Measurements from ENCODE around the gene ARHGEF28. TPM values are rescaled to one million over a fixed set of nuclear protein-coding genes. Genes with fewer than 3 reads are reported as not detected.

ARHGEF28 gene
- polyA plus RNA-seq, 3 donors = not detected

GRCh38 chr5:73702534-73702933, 76.5 kb downstream of the ARHGEF28 start:
- no peaks in the 10 kb centered on the region for H3K4me1 ChIP-seq (ENCODE audit: control insufficient read depth in 1 of 2, insufficient read depth in 2 of 2, low read length in 2 of 2)
- intact Hi-C loops (cut with micrococcal nuclease) = no loop called here
- no peaks in the 10 kb centered on the region for H3K4me1 Mint-ChIP-seq
- H3K36me3 Mint-ChIP-seq = no peaks in the 10 kb centered on the region
- no CpG with 5 or more reads among the region's 1 CpG for WGBS (ENCODE audit: insufficient coverage)
- no peak overlapping the region for H2AFZ ChIP-seq (ENCODE audit: insufficient read depth, low read depth, low read length, poor library complexity, severe bottlenecking)
- no peaks in the 10 kb centered on the region for H4K20me1 ChIP-seq (ENCODE audit: insufficient read depth, low read length)
- H3K4me2 ChIP-seq (replicated peaks; ENCODE audit: extremely low read depth, low read length, poor library complexity, severe bottlenecking) = no peak overlapping the region
- peaks cover 0 to 4% (median 1%) of the 10 kb centered on the region in 3 donors for H3K27me3 Mint-ChIP-seq (ENCODE audit: low read depth in 3 of 3)
- no peak overlapping the region for H3K4me3 ChIP-seq (replicated peaks in 1 of 3; ENCODE audit: low read depth in 2 of 3, low read length in 3 of 3)
- no peaks in the 10 kb centered on the region for H3K9me3 ChIP-seq (replicated peaks in 1 of 2; ENCODE audit: control insufficient read depth in 1 of 2, insufficient read depth in 1 of 2, low read length in 2 of 2)
- H3K4me3 Mint-ChIP-seq = no peak overlapping the region
- H3K27me3 ChIP-seq (ENCODE audit: control insufficient read depth in 2 of 2, insufficient read depth in 2 of 2, low read length in 2 of 2) = no peaks in the 10 kb centered on the region
- no peak overlapping the region for H3K9ac ChIP-seq (ENCODE audit: insufficient read depth, low read length, poor library complexity, severe bottlenecking)
- H3K36me3 ChIP-seq (replicated peaks in 1 of 2; ENCODE audit: control insufficient read depth in 1 of 2, insufficient read depth in 2 of 2, low read length in 2 of 2) = no peaks in the 10 kb centered on the region
- no peak for DNase-seq
- peaks cover 0 to 2% (median 0%) of the 10 kb centered on the region in 7 donors for H3K9me3 Mint-ChIP-seq
- no peaks in the 10 kb centered on the region for H3K79me2 ChIP-seq (ENCODE audit: insufficient read depth, low read length)
- no peak for TF ChIP-seq CTCF (IDR thresholded peaks at IDR 0.05)
- H3K27ac ChIP-seq (ENCODE audit: low read depth in 1 of 2, low read length in 2 of 2) = no peak overlapping the region
- H3K27ac Mint-ChIP-seq = no peak overlapping the region

- H3K4me3 ChIP-seq (replicated peaks in 1 of 3; ENCODE audit: low read depth in 2 of 3, low read length in 3 of 3) = no peak overlapping the region
- H3K4me1 Mint-ChIP-seq = no peaks in the 10 kb centered on the region
- no peaks in the 10 kb centered on the region for H3K9me3 ChIP-seq (replicated peaks in 1 of 2; ENCODE audit: control insufficient read depth in 1 of 2, insufficient read depth in 1 of 2, low read length in 2 of 2)
- H3K4me3 Mint-ChIP-seq = no peak overlapping the region
- no peak overlapping the region for H2AFZ ChIP-seq (ENCODE audit: insufficient read depth, low read depth, low read length, poor library complexity, severe bottlenecking)
- no peaks in the 10 kb centered on the region for H3K27me3 ChIP-seq (ENCODE audit: control insufficient read depth in 2 of 2, insufficient read depth in 2 of 2, low read length in 2 of 2)
- H3K9ac ChIP-seq (ENCODE audit: insufficient read depth, low read length, poor library complexity, severe bottlenecking) = no peak overlapping the region
- H4K20me1 ChIP-seq (ENCODE audit: insufficient read depth, low read length) = no peaks in the 10 kb centered on the region
- H3K9me3 Mint-ChIP-seq = peaks cover 0 to 2% (median 0%) of the 10 kb centered on the region in 7 donors
- no peaks in the 10 kb centered on the region for H3K36me3 ChIP-seq (replicated peaks in 1 of 2; ENCODE audit: control insufficient read depth in 1 of 2, insufficient read depth in 2 of 2, low read length in 2 of 2)
- no peaks in the 10 kb centered on the region for H3K79me2 ChIP-seq (ENCODE audit: insufficient read depth, low read length)
- no peak for DNase-seq
- intact Hi-C loops (cut with micrococcal nuclease) = no loop called here
- H3K27me3 Mint-ChIP-seq (ENCODE audit: low read depth in 3 of 3) = peaks cover 0 to 4% (median 1%) of the 10 kb centered on the region in 3 donors
- no peak for TF ChIP-seq CTCF (IDR thresholded peaks at IDR 0.05)
- H3K27ac ChIP-seq (ENCODE audit: low read depth in 1 of 2, low read length in 2 of 2) = no peak overlapping the region
- H3K4me2 ChIP-seq (replicated peaks; ENCODE audit: extremely low read depth, low read length, poor library complexity, severe bottlenecking) = no peak overlapping the region
- no peaks in the 10 kb centered on the region for H3K4me1 ChIP-seq (ENCODE audit: control insufficient read depth in 1 of 2, insufficient read depth in 2 of 2, low read length in 2 of 2)
- no peak overlapping the region for H3K27ac Mint-ChIP-seq
- no peaks in the 10 kb centered on the region for H3K36me3 Mint-ChIP-seq
Observed at GRCh38 chr5:73702951-73703350, 77.0 kb downstream of the ARHGEF28 start.

Measured in CD14-positive monocyte (primary cell).